IPS-18c (cell line): Measurements from ENCODE around the gene PATZ1.

Experiments used
- H3K4me3 ChIP-seq: 2 replicates; pipeline ENCODE4 v1.7.0; 2013; ENCODE audit warnings: low read depth, mild to moderate bottlenecking, low read length, moderate library complexity; ENCODE audit not compliant: insufficient read depth
- H3K9me3 ChIP-seq: one replicate; pipeline ENCODE4 v1.6.1; 2013; ENCODE audit warnings: mild to moderate bottlenecking, low read length, moderate library complexity; ENCODE audit not compliant: control insufficient read depth, insufficient read depth

PATZ1 gene

GRCh38 chr22:31276426-31277167, 69.5 kb downstream of the PATZ1 start:
- Histone ChIP-seq H3K9me3 (no peaks in the 10 kb centered on the region), H3K4me3 (no peak overlapping the region)
